Endothelial cell of umbilical vein (primary cell): ENCODE results near the gene TECPR2. TPM values are rescaled to one million over a fixed set of nuclear protein-coding genes. Genes with fewer than 3 reads are reported as not detected.

ENCODE experiments used
- BruUV-seq: library from RNA; stranded (reverse); fragments of 400-500 nt; replicated peaks from 2 replicates; lab custom pipeline; 2021; lab: Mats Ljungman, UMichigan
- CTCF ChIA-PET: fragments of 300-600, 350-600 bp; sonication (Branson Sonifier 250); formaldehyde crosslinking; loops from one replicate; lab custom pipeline; 2021; ENCODE audit warnings: antibody characterized with exemption, inconsistent platforms; lab: Charles Lee
- POLR2A ChIA-PET: fragments of 300-600, 350-600 bp; sonication (Branson Sonifier 250); formaldehyde crosslinking; loops from one replicate; lab custom pipeline; 2021; ENCODE audit warnings: antibody characterized with exemption, inconsistent platforms; lab: Charles Lee
- DNase-seq: peaks from one replicate; pipeline ENCODE4 v3.0.0-alpha.2; 2011; ENCODE audit warnings: low read depth, low spot score
- FAIRE-seq: peaks from 2 replicates; lab custom pipeline; 2011; peaks lifted over from hg19 to GRCh38; lab: Jason Lieb, UNC
- H2AFZ ChIP-seq: 2 replicates; pipeline ENCODE4 v1.6.0; 2012; ENCODE audit warnings: low read depth, low read length, control low read depth, inconsistent platforms
- H3K27ac ChIP-seq: 2 replicates; pipeline ENCODE4 v1.5.1; 2011; ENCODE audit warnings: low read depth, mild to moderate bottlenecking, control low read depth, low read length, moderate library complexity; ENCODE audit not compliant: insufficient read depth
- H3K27me3 ChIP-seq, 2 experiments: 2 replicates each; pipeline versions ENCODE4 v1.6.0 to v1.6.1; 2011; ENCODE audit warnings: low read length in 2 of 2, mixed read lengths in 1 of 2; ENCODE audit not compliant: control insufficient read depth in 2 of 2, insufficient read depth in 2 of 2
- H3K36me3 ChIP-seq, 2 experiments: 2 replicates in 1 of 2; 3 replicates in 1 of 2; pipeline ENCODE4 v1.5.1; 2011; ENCODE audit warnings: low read length in 2 of 2, mild to moderate bottlenecking in 1 of 2, moderate library complexity in 1 of 2; ENCODE audit not compliant: control insufficient read depth in 2 of 2, insufficient read depth in 2 of 2; ENCODE audit errors: extremely low read depth in 1 of 2
- H3K4me1 ChIP-seq: 3 replicates; pipeline ENCODE4 v1.5.1; 2011; ENCODE audit warnings: mild to moderate bottlenecking, low read length; ENCODE audit not compliant: control insufficient read depth, insufficient read depth; ENCODE audit errors: extremely low read depth
- H3K4me2 ChIP-seq: 2 replicates; pipeline ENCODE4 v1.6.1; 2011; ENCODE audit warnings: low read length, control low read depth, mixed read lengths; ENCODE audit not compliant: insufficient read depth
- H3K4me3 ChIP-seq, 3 experiments: fragments of 200-600 bp in 1 of 3; sonication (generic), shearing (Covaris generic) in 1 of 3; replicated peaks in 1 of 3; 2 replicates each; pipeline ENCODE4 v1.5.1; 2011 to 2016; ENCODE audit warnings: control low read depth in 3 of 3, low read length in 3 of 3, mild to moderate bottlenecking in 2 of 3, inconsistent platforms in 1 of 3, low read depth in 1 of 3, moderate library complexity in 1 of 3; ENCODE audit not compliant: insufficient read depth in 1 of 3
- H3K79me2 ChIP-seq: 2 replicates; pipeline ENCODE4 v1.6.0; 2012; ENCODE audit warnings: low read length, inconsistent platforms; ENCODE audit not compliant: control insufficient read depth, insufficient read depth
- H3K9ac ChIP-seq: replicated peaks from 2 replicates; pipeline ENCODE3; 2011; ENCODE audit warnings: low read length, control low read depth; ENCODE audit not compliant: insufficient read depth; ENCODE audit errors: extremely low read depth
- H3K9me1 ChIP-seq: replicated peaks from 3 replicates; pipeline ENCODE4 v1.6.0; 2011; ENCODE audit warnings: mild to moderate bottlenecking, low read length; ENCODE audit not compliant: control insufficient read depth, insufficient read depth; ENCODE audit errors: extremely low read depth
- H3K9me3 ChIP-seq: replicated peaks from 2 replicates; pipeline ENCODE4 v1.5.1; 2012; ENCODE audit warnings: low read length, inconsistent platforms; ENCODE audit not compliant: control insufficient read depth, insufficient read depth
- H4K20me1 ChIP-seq: replicated peaks from 2 replicates; pipeline ENCODE3; 2011; ENCODE audit warnings: mild to moderate bottlenecking, low read length; ENCODE audit not compliant: control insufficient read depth, insufficient read depth; ENCODE audit errors: extremely low read depth
- EZH2 ChIP-seq: IDR thresholded peaks from 2 replicates; pipeline ENCODE4 v1.6.1; 2012; ENCODE audit warnings: borderline replicate concordance, low read depth, mild to moderate bottlenecking, moderate library complexity, low read length, inconsistent platforms; ENCODE audit not compliant: severe bottlenecking
- FOS ChIP-seq: IDR thresholded peaks from 2 replicates; pipeline ENCODE4 v1.6.1; 2011; ENCODE audit warnings: mild to moderate bottlenecking, low read length, moderate library complexity, borderline replicate concordance; ENCODE audit not compliant: insufficient read depth
- GATA2 ChIP-seq: IDR thresholded peaks from 2 replicates; pipeline ENCODE4 v1.7.0; 2011; ENCODE audit warnings: low read depth, mild to moderate bottlenecking, moderate library complexity, mixed read lengths, low read length; ENCODE audit not compliant: insufficient read length, insufficient read depth
- JUN ChIP-seq: IDR thresholded peaks from 2 replicates; pipeline ENCODE4 v1.6.1; 2011; ENCODE audit warnings: borderline replicate concordance, low read depth; ENCODE audit not compliant: insufficient read length, insufficient read depth
- MAX ChIP-seq: IDR thresholded peaks from 2 replicates; pipeline ENCODE4 v1.6.1; 2011; ENCODE audit not compliant: insufficient read depth, insufficient read length
- MYC ChIP-seq: IDR thresholded peaks from one replicate; pipeline ENCODE4 v1.6.1; 2011; ENCODE audit warnings: mild to moderate bottlenecking, low read depth, low read length
- POLR2A ChIP-seq: IDR thresholded peaks from 2 replicates; pipeline ENCODE4 v1.6.1; 2012; ENCODE audit warnings: low read depth, mild to moderate bottlenecking, control low read depth, low read length
- POLR2AphosphoS5 ChIP-seq: IDR thresholded peaks from 2 replicates; pipeline ENCODE4 v1.6.1; 2012; ENCODE audit warnings: low read depth, mild to moderate bottlenecking, control low read depth, low read length, moderate library complexity; ENCODE audit not compliant: insufficient read depth
- dilution Hi-C: fragments of 300-500 bp; cut with MboI; formaldehyde crosslinking; loops from one replicate; pipeline ENCODE4 v1.15.0; 2019; ENCODE audit warnings: low sequenced_read_pairs; ENCODE audit not compliant: extremely low pct_ligation_motif_present
- intact Hi-C: fragments of 100-400 bp; cut with micrococcal nuclease; formaldehyde crosslinking; loops from one replicate; pipeline ENCODE4 v1.10.0; 2022
- polyA plus RNA-seq, 4 experiments: library from polyadenylated mRNA; depleted of rRNA in 3 of 4; stranded (reverse) in 3 of 4; unstranded in 1 of 4; fragments of >200 nt; gene quantifications; 2 replicates each; pipeline versions ENCODE4 v1.2.1 to v1.2.3, GENCODE V29; 2011 to 2012; ENCODE audit warnings: missing spikeins in 1 of 4
- total RNA-seq: library from RNA; stranded (reverse); gene quantifications from 2 replicates; pipeline ENCODE4 v1.2.3, GENCODE V29; 2021
- TF ChIP-seq, protein P1 (sequence below), 2 donors: IDR thresholded peaks; 1 replicate in 1 of 2; 2 replicates in 1 of 2; pipeline ENCODE4 v1.5.1; 2011; ENCODE audit warnings: low read length in 2 of 2, mild to moderate bottlenecking in 2 of 2, moderate library complexity in 2 of 2, control low read depth in 1 of 2, inconsistent platforms in 1 of 2, low read depth in 1 of 2; ENCODE audit not compliant: insufficient read depth in 1 of 2; ENCODE audit errors: extremely low read depth in 1 of 2

TECPR2 gene
- total and polyA plus RNA-seq, 2 donors (not counting 3 experiments of a cell fraction or from before 2014, with no cell fraction given) = 8.9 to 21.5 TPM

- Histone ChIP-seq H3K9ac (no peak overlapping the region), H3K4me3 (no peak overlapping the region), H4K20me1 (no peaks in the 10 kb centered on the region), H3K27me3 (no peaks in the 10 kb centered on the region), H2AFZ (no peak overlapping the region), H3K79me2 (no peaks in the 10 kb centered on the region), H3K4me2 (no peak overlapping the region), H3K4me1 (no peaks in the 10 kb centered on the region), H3K9me1 (no peaks in the 10 kb centered on the region), H3K9me3 (no peaks in the 10 kb centered on the region), H3K36me3 (peaks cover 2 to 19% of the 10 kb centered on the region in 2 experiments), H3K27ac (no peak overlapping the region)
- intact Hi-C loops = no loop called here
- dilution Hi-C loops = no loop called here
- no TSS peak for BruUV-seq
- TF ChIP-seq POLR2A (no peak), FOS (no peak), EZH2 (no peak), POLR2AphosphoS5 (no peak), JUN (no peak), MYC (no peak), GATA2 (no peak)
- ChIA-PET CTCF (no interaction called here), POLR2A (no interaction called here)
- DNase-seq (no peak), FAIRE-seq (no peak)
Observed at GRCh38 chr14:102417001-102417431, 54.3 kb downstream of the TECPR2 start.

DNA sequence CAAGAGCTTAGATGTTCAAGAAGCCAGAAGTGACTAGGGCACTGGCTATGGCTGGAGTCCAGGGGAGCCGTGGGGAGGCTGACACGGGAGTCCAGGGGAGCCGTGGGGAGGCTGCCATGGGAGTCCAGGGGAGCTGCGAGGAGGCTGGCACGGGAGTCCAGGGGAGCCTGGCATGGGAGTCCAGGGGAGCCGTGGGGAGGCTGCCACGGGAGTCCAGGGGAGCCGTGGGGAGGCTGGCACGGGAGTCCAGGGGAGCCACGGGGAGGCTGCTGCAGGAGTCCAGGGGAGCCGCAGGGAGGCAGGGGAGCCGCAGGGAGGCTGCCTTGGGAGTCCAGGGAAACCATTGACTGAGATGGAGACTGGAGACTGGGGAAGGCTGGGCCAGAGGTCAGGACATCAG is 54.9 kb downstream of the TECPR2 start:
- FAIRE-seq (no peak), DNase-seq (no peak)
- TF ChIP-seq POLR2AphosphoS5 = no peak
- no peak for TF ChIP-seq MAX
- no peak for TF ChIP-seq FOS
- no peak for TF ChIP-seq EZH2
- no peak for TF ChIP-seq GATA2
- no peak for TF ChIP-seq MYC
- no peak for TF ChIP-seq JUN
- no peak for TF ChIP-seq POLR2A
- TF ChIP-seq, protein P1, sequence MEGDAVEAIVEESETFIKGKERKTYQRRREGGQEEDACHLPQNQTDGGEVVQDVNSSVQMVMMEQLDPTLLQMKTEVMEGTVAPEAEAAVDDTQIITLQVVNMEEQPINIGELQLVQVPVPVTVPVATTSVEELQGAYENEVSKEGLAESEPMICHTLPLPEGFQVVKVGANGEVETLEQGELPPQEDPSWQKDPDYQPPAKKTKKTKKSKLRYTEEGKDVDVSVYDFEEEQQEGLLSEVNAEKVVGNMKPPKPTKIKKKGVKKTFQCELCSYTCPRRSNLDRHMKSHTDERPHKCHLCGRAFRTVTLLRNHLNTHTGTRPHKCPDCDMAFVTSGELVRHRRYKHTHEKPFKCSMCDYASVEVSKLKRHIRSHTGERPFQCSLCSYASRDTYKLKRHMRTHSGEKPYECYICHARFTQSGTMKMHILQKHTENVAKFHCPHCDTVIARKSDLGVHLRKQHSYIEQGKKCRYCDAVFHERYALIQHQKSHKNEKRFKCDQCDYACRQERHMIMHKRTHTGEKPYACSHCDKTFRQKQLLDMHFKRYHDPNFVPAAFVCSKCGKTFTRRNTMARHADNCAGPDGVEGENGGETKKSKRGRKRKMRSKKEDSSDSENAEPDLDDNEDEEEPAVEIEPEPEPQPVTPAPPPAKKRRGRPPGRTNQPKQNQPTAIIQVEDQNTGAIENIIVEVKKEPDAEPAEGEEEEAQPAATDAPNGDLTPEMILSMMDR (IDR thresholded peaks at IDR 0.05; ENCODE audit: extremely low read depth in 1 of 2, insufficient read depth in 1 of 2, low read depth in 1 of 2, low read length in 2 of 2) = no peak
- Histone ChIP-seq H3K9ac (no peak overlapping the region), H3K27ac (no peak overlapping the region), H3K79me2 (no peaks in the 10 kb centered on the region), H3K4me2 (no peak overlapping the region), H3K9me3 (no peaks in the 10 kb centered on the region), H3K36me3 (peaks cover 2 to 19% of the 10 kb centered on the region in 2 experiments), H3K9me1 (no peaks in the 10 kb centered on the region), H3K4me1 (no peaks in the 10 kb centered on the region), H4K20me1 (no peaks in the 10 kb centered on the region), H2AFZ (no peak overlapping the region), H3K4me3 (no peak overlapping the region), H3K27me3 (no peaks in the 10 kb centered on the region)
- dilution Hi-C loops (no loop called here), intact Hi-C loops (no loop called here)
- BruUV-seq = no TSS peak
- ChIA-PET CTCF (no interaction called here), POLR2A (no interaction called here)
